Activated T-cell treated with anti-CD3 and anti-CD28 coated beads, Interleukin-2, amount 50 U/mL, for 72 hours (primary cell): ENCODE results near the gene CCN5. TPM values are rescaled to one million over a fixed set of nuclear protein-coding genes. Genes with fewer than 3 reads are reported as not detected.

Source experiments
- ATAC-seq, 2 donors: fragments of 150-1000 bp; cut with Tn5 transposase; replicated peaks in 1 of 2; 2 replicates each; pipeline ENCODE4 v1.10.0; 2021; ENCODE audit warnings: moderate library complexity in 2 of 2, mild to moderate bottlenecking in 1 of 2
- DNase-seq, 2 donors: peaks; one replicate each; pipeline ENCODE4 v3.0.0; 2021 to 2022; ENCODE audit warnings: mixed read lengths in 1 of 2
- H3K27ac Mint-ChIP-seq: one replicate; pipeline ENCODE4 v1.8.0; 2022; ENCODE audit warnings: mild to moderate bottlenecking, moderate library complexity, mixed read lengths
- H3K27me3 Mint-ChIP-seq: one replicate; pipeline ENCODE4 v1.8.0; 2022; ENCODE audit warnings: low read depth, mixed read lengths
- H3K36me3 Mint-ChIP-seq, 2 donors: one replicate each; pipeline ENCODE4 v1.8.0; 2022; ENCODE audit warnings: mixed read lengths in 2 of 2, mild to moderate bottlenecking in 1 of 2; ENCODE audit not compliant: insufficient read depth in 2 of 2
- H3K4me1 Mint-ChIP-seq: one replicate; pipeline ENCODE4 v1.8.0; 2022; ENCODE audit warnings: low read depth, mixed read lengths
- H3K4me3 Mint-ChIP-seq, 2 donors: one replicate each; pipeline ENCODE4 v1.8.0; 2022; ENCODE audit warnings: mild to moderate bottlenecking in 2 of 2, mixed read lengths in 2 of 2, moderate library complexity in 2 of 2
- H3K9me3 Mint-ChIP-seq, 2 donors: one replicate each; pipeline ENCODE4 v1.8.0; 2022; ENCODE audit warnings: mixed read lengths in 2 of 2
- total RNA-seq, 2 donors: library from RNA; stranded (reverse); gene quantifications; one replicate each; pipeline ENCODE4 v1.2.3, GENCODE V29; 2022

CCN5 gene
- total RNA-seq, 2 donors from 2014 or later, result not detected

DNA sequence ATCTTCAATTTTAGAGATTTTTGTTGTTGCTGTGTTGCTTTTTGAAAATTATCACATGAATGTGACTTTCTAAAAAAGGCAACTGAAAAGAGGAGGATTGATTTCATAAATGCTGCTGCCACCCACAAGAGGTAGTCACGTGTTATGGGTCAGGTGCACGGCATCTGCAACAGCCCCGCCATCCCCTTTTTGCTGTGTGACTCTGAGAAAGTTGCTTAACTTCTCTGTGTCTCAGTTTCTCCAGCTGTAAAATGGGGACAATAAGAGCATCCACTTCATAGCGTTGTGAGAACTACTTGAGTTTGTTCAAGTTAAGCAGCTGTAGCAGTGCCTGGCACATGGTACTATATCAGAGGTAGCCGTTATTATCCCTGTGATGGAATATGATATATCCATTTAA lies 10.7 kb downstream of the CCN5 start:
- ATAC-seq (no peak), DNase-seq (no peak)
- H3K27ac Mint-ChIP-seq, result no peak overlapping the region

DNA sequence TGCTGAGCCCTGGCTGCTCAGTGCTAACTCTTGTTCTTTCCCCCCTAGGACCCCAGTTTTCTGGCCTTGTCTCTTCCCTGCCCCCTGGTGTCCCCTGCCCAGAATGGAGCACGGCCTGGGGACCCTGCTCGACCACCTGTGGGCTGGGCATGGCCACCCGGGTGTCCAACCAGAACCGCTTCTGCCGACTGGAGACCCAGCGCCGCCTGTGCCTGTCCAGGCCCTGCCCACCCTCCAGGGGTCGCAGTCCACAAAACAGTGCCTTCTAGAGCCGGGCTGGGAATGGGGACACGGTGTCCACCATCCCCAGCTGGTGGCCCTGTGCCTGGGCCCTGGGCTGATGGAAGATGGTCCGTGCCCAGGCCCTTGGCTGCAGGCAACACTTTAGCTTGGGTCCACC lies 11.9 kb downstream of the CCN5 start:
- Mint-ChIP-seq H3K4me3 (no peak overlapping the region), H3K4me1 (peaks cover 12% of the 10 kb centered on the region), H3K27ac (no peak overlapping the region), H3K27me3 (no peaks in the 10 kb centered on the region), H3K36me3 (no peaks in the 10 kb centered on the region), H3K9me3 (no peaks in the 10 kb centered on the region)
- ATAC-seq, result no peak
- no peak for DNase-seq

More for the DNA sequence above, 10.7 kb downstream of the CCN5 start:
- Mint-ChIP-seq H3K4me1 (peaks cover 9% of the 10 kb centered on the region), H3K4me3 (no peak overlapping the region), H3K27me3 (no peaks in the 10 kb centered on the region), H3K9me3 (no peaks in the 10 kb centered on the region), H3K36me3 (no peaks in the 10 kb centered on the region)

DNA sequence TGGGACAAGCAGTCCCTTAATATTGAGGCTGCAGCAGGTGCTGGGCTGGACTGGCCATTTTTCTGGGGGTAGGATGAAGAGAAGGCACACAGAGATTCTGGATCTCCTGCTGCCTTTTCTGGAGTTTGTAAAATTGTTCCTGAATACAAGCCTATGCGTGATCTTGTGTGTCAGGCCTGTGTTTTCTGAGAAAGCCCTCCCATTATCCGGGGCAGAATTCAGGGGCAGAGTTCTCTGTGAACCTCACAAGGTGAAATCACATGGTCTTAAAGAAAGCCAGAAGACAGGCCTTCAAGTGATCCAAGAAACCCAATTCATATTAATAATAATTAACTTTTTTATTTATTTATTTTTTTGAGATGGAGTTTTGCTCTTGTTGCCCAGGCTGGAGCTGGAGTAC lies 12.5 kb downstream of the CCN5 start:
- H3K36me3 Mint-ChIP-seq, result no peaks in the 10 kb centered on the region
- H3K4me1 Mint-ChIP-seq, result peaks cover 18% of the 10 kb centered on the region
- ATAC-seq (no peak), DNase-seq (no peak)
- no peak overlapping the region for H3K4me3 Mint-ChIP-seq
- H3K27me3 Mint-ChIP-seq, result no peaks in the 10 kb centered on the region
- H3K9me3 Mint-ChIP-seq, result no peaks in the 10 kb centered on the region
- H3K27ac Mint-ChIP-seq, result no peak overlapping the region

DNA sequence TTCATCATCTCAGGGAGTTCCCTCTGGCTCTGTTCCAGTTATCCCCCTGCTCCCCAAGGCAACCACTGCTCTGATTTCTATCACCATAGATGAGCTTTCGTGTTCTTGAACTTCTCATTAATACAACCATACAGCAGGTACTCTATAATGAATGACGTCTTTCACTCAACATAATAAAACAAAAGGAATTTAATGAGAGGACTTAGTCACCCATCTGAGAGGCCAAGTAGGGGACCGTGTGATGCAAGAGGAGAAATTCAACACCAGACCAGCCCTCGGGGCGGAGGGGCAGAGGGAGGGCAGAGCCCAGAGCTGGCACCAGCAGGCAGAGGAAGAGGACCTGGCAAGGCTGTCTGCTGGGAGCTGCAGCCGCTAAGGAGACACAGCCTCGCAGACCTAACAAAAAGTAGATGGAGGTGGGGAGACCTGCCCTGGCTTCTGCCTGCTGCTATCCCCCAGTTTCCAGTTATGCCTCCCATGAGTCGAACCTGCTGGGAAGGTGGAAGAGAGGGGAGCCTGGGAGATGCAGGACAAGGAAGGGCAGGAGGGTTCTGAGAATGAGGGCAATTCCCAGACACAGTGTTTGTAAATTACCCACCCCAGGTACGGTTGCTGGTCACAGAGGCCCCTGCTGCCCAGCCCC lies 13.8 kb downstream of the CCN5 start:
- peaks cover 24% of the 10 kb centered on the region for H3K4me1 Mint-ChIP-seq

DNA sequence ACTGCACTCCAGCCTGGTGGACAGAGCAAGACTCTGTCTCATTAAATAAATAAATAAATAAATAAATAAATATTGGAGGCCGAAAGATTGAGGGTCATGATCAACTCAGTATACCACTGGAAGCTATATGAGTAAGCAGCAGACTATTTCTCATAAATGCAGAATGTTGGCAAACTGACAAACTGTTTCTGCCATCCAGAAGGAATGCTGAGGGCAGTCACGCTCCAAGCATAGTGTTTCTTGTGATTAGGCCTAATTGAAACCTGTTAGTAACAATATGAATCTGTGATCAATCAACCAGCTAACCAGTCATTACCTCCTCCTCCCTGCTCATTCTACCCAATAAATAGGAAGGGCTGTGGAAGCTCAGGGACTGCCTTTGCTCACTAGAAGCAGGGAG lies 15.3 kb downstream of the CCN5 start:
- ATAC-seq (no peak), DNase-seq (no peak)
- H3K27ac Mint-ChIP-seq, result no peak overlapping the region
- no peak overlapping the region for H3K4me3 Mint-ChIP-seq
- H3K9me3 Mint-ChIP-seq, result no peaks in the 10 kb centered on the region
- no peaks in the 10 kb centered on the region for H3K36me3 Mint-ChIP-seq
- peaks cover 24% of the 10 kb centered on the region for H3K4me1 Mint-ChIP-seq
- H3K27me3 Mint-ChIP-seq, result no peaks in the 10 kb centered on the region

More for the DNA sequence above, 13.8 kb downstream of the CCN5 start:
- Mint-ChIP-seq H3K4me3 (no peak overlapping the region), H3K36me3 (no peaks in the 10 kb centered on the region), H3K9me3 (no peaks in the 10 kb centered on the region), H3K27ac (no peak overlapping the region), H3K27me3 (no peaks in the 10 kb centered on the region)
- no peak for ATAC-seq
- DNase-seq, result no peak

DNA sequence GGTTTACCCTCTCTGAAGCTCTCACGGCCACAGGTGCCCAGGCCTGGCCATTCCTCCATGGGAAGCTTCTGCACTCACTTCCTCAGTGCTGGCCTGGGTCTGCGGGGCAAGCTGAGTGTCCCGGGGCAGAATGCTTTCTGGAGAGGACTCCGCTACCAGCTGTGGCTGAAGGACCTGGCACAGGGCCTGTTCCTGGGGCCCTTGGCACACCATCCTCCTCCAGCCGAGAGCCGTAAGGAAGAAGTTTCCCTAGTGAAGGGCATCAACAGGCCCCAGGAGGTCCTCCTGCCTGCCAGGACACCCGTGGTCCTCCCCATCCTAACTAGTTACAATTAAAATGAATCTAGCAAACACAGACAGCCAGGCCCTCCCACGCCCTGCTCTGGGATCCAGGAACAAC lies 16.5 kb downstream of the CCN5 start:
- H3K27ac Mint-ChIP-seq, result no peak overlapping the region
- DNase-seq (no peak), ATAC-seq (no peak)
- H3K36me3 Mint-ChIP-seq, result peaks cover 0 to 3% of the 10 kb centered on the region in 2 donors
- H3K4me1 Mint-ChIP-seq, result peaks cover 33% of the 10 kb centered on the region
- H3K27me3 Mint-ChIP-seq, result no peaks in the 10 kb centered on the region
- H3K9me3 Mint-ChIP-seq, result peaks cover 3 to 4% of the 10 kb centered on the region in 2 donors
- no peak overlapping the region for H3K4me3 Mint-ChIP-seq

DNA sequence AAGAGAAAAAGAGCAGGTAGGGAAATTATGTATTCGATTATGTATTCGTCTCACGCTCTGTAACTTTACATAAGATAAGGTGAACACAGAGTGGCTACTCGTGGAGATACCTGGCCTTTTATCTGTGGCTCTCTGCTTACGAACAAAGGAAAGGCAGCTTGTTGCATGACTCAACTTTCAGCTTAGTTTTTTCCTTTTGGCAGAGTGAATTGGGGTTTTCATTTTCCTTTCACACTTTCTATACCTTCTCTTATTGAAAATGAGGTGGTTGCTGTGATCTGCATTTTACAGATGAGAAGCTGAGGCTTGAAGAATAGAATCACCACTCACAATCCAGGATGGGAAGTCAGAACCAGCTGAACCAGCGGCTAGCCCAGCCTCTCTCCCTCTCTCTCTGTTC lies 17.2 kb downstream of the CCN5 start:
- Mint-ChIP-seq H3K27me3 (no peaks in the 10 kb centered on the region), H3K9me3 (peaks cover 5 to 6% of the 10 kb centered on the region in 2 donors), H3K36me3 (peaks cover 0 to 3% of the 10 kb centered on the region in 2 donors), H3K27ac (peak overlapping the region; percentile 47), H3K4me1 (peaks cover 37% of the 10 kb centered on the region), H3K4me3 (peak overlapping the region in 1 of 2 donors; percentile 6)
- peak; percentile 46 to 47 for ATAC-seq
- DNase-seq, result no peak

DNA sequence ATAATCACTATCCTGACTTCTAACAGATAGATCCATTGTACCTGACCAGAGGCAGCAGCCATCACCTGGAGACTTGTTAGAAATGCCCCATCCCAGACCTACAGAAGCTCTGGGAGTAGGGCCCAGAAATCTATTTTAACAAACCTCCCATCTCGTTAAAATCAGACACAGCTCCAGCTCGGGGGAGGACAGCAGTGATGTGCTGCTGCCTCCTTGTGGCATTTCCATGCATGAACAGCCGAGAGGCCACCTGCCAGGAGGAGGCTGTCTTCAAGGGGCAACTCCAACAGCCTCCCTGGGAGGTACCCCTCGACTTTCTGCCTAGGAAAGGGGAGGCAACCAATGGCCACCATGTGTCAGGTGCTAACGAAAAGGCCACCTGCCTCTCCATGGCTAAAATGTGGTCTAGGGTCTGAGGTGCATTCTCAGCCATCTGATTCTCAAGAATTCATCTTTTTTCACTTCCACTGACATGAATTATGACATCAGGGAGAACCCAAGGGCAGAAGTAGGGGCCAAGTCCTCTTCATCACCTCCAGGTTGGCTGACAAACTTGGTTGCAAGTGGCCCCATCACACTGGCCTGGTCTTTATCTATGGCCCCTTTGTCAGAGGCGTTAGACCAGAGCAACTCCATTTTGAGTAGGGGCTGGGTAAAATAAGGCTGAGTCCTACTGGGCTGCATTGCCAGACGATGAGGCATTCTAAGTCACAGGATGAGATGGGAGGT lies 18.3 kb downstream of the CCN5 start:
- Mint-ChIP-seq H3K4me1 (peaks cover 38% of the 10 kb centered on the region), H3K9me3 (peaks cover 5 to 6% of the 10 kb centered on the region in 2 donors), H3K27me3 (no peaks in the 10 kb centered on the region), H3K36me3 (peaks cover 0 to 3% of the 10 kb centered on the region in 2 donors), H3K27ac (no peak overlapping the region), H3K4me3 (no peak overlapping the region)
- ATAC-seq, result peak; percentile 64 to 69
- DNase-seq, result peak; percentile 65 to 68

DNA sequence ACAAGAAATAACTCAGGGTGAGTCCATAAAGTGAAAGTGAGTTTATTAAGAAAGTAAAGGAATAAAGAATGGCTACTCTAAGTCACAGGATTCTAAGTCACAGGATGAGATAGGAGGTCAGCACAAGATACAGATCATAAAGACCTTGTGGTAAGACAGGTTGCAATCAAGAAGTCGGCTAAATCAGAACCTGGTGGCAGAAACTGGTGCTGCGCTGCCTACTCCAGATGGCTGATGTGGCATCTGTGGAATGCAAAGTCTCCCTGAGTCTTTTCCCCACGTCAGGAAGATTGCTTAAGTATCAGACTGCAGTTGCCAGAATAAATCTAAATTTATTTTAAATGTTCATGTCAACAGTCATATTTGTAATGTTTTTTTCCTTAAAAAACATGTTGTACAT lies 19.8 kb downstream of the CCN5 start:
- Mint-ChIP-seq H3K36me3 (peaks cover 0 to 3% of the 10 kb centered on the region in 2 donors), H3K4me3 (no peak overlapping the region), H3K4me1 (peaks cover 42% of the 10 kb centered on the region), H3K27me3 (no peaks in the 10 kb centered on the region), H3K27ac (no peak overlapping the region), H3K9me3 (peaks cover 5 to 6% of the 10 kb centered on the region in 2 donors)
- DNase-seq (no peak), ATAC-seq (no peak)

DNA sequence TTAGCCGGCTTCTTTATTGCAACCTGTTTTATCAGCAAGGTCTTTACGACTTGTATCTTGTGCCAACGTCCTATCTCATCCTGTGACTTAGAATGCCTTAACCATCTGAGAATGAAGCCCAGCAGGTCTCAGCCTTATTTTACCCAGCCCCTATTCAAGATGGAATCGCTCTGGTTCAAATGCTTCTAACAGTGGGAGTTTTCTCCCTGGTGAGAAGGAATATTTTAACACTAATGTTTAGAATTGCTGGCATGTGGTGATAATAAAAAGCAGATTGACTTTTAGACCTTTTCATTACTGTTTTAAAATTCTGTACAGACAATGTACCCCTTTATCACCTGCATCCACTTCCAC lies 20.6 kb downstream of the CCN5 start:
- Mint-ChIP-seq H3K27me3 (no peaks in the 10 kb centered on the region), H3K36me3 (peaks cover 0 to 3% of the 10 kb centered on the region in 2 donors), H3K4me3 (peak overlapping the region; percentile 72 to 86), H3K4me1 (peaks cover 42% of the 10 kb centered on the region), H3K9me3 (peaks cover 5 to 6% of the 10 kb centered on the region in 2 donors), H3K27ac (no peak overlapping the region)
- no peak for DNase-seq
- ATAC-seq, result no peak

DNA sequence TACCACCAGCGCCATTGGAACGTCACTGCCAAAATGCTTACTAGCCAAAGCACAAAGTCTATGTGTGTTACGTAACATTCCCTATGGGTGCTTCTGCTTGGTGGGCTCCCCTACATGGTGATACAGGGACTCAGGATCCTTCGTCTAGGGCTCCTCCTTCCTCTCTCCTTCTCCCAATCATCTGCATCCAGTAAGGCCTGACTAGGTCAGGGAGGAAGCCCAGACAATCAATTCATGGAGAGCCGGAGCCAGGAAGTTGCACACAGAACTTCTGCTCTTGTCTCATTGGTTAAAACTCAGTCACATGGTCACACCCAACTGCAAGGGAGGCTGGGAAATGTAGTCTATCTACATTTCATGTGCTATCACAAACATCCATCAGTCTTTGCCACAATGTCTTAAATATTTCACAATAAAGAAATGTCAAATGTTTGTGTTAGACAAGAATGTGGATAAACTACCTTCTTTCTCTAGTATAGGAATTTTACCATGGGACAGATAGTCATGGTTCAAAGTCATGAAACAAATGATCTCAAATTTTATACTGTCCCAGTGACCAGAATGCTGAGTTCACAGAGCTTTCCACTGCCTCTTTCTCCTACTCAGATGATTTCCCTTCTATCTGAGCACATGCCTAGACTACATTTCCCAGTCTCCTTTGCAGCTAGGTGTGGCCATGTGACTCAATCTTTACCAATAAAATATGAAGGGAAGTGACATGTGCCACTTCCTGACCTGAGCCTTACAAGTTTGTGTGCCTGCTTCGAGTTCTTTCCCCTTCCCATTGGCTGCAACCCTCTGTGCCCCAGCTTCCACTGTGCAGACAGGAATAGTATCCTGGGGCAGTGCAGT lies 21.2 kb downstream of the CCN5 start:
- peaks cover 5 to 6% of the 10 kb centered on the region in 2 donors for H3K9me3 Mint-ChIP-seq
- H3K36me3 Mint-ChIP-seq, result peaks cover 0 to 3% of the 10 kb centered on the region in 2 donors
- no peaks in the 10 kb centered on the region for H3K27me3 Mint-ChIP-seq
- peaks cover 42% of the 10 kb centered on the region for H3K4me1 Mint-ChIP-seq
- ATAC-seq, result peak; percentile 61 to 62
- DNase-seq, result peak; percentile 23 to 29
- no peak overlapping the region for H3K27ac Mint-ChIP-seq
- H3K4me3 Mint-ChIP-seq, result peak overlapping the region; percentile 72 to 86

DNA sequence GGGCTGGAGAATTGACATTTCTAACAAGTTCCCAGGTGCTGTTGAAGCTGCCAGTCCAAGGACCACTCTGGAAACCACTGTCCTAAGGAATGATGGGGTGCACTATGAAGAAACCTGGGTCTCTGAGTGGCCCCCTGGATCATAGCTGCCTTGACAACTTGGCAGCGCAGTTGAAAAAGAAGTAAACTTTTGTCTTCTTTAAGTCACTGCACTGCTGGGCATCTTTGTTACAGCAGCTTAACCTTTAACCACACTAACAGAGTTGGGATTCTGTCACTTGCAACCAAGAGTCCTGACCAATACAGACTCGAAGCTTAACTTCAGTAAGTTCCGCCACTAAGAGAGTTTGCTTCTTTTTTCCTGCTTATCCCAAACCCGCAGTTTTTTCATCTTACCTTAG lies 21.9 kb downstream of the CCN5 start:
- Mint-ChIP-seq H3K4me3 (peak overlapping the region in 1 of 2 donors; percentile 36), H3K9me3 (peaks cover 5 to 6% of the 10 kb centered on the region in 2 donors), H3K4me1 (peaks cover 38% of the 10 kb centered on the region), H3K36me3 (peaks cover 0 to 3% of the 10 kb centered on the region in 2 donors), H3K27me3 (no peaks in the 10 kb centered on the region), H3K27ac (no peak overlapping the region)
- ATAC-seq (no peak), DNase-seq (no peak)
